Measurements from ENCODE around the gene OR10G4. TPM values are rescaled to one million over a fixed set of nuclear protein-coding genes. Genes with fewer than 3 reads are reported as not detected.

OR10G4 gene, protein sequence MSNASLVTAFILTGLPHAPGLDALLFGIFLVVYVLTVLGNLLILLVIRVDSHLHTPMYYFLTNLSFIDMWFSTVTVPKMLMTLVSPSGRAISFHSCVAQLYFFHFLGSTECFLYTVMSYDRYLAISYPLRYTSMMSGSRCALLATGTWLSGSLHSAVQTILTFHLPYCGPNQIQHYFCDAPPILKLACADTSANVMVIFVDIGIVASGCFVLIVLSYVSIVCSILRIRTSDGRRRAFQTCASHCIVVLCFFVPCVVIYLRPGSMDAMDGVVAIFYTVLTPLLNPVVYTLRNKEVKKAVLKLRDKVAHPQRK
- total RNA-seq (not detected), polyA plus RNA-seq (ENCODE audit: insufficient read depth, low read depth, low replicate concordance) (not detected)
- long read RNA-seq, donor 1: 0 reads
- long read RNA-seq, donor 2: 0 reads
- long read RNA-seq, donor 3: 0 reads
- long read RNA-seq, donor 4: 0 reads
- long read RNA-seq, donor 5: 0 reads
- long read RNA-seq, donor 6: 0 reads
- long read RNA-seq, donor 7: 0 reads
- long read RNA-seq, donor 8: 0 reads
- long read RNA-seq, donor 9: 0 reads
- long read RNA-seq, donor 10: 0 reads

GRCh38 chr11:124012697-124013096 lies at the start of gene OR10G4:
OR10G4 (plus strand) TSS chr11:124012997; CDS start chr11:124015575, 2,578 bp downstream.
- intact Hi-C loops (cut with DNase I): no loop called here
- H3K4me3 ChIP-seq (ENCODE audit: low read length in 3 of 3): no peak within 1 kb of the TSS
- H3K36me3 ChIP-seq (ENCODE audit: control insufficient read depth in 2 of 3, insufficient read depth in 3 of 3, low read length in 3 of 3): no peaks in the 10 kb centered on the region
- no peaks in the 10 kb centered on the region for H3K27me3 ChIP-seq (ENCODE audit: control insufficient read depth, insufficient read depth, low read length)
- no peaks in the 10 kb centered on the region for H3K9me3 ChIP-seq (ENCODE audit: control insufficient read depth in 2 of 3, insufficient read depth in 1 of 3, low read length in 3 of 3)
- H3K9ac ChIP-seq (ENCODE audit: low read length in 3 of 3): no peak within 1 kb of the TSS
- FAIRE-seq (no peak), DNase-seq (no peak)
- H3K4me1 ChIP-seq (ENCODE audit: control insufficient read depth in 2 of 3, insufficient read depth in 2 of 3, low read depth in 1 of 3, low read length in 3 of 3): no peaks in the 10 kb centered on the region
- H3K27ac ChIP-seq (ENCODE audit: low read depth in 2 of 2, low read length in 2 of 2): no peak within 1 kb of the TSS
- TF ChIP-seq CTCF (IDR thresholded peaks at IDR 0.05; ENCODE audit: borderline replicate concordance, extremely low read depth, insufficient read depth): no peak

GRCh38 chr11:123973816-123974215 lies 39.0 kb upstream of the OR10G4 start:
- H3K36me3 ChIP-seq (ENCODE audit: control insufficient read depth in 2 of 3, insufficient read depth in 3 of 3, low read length in 3 of 3): no peaks in the 10 kb centered on the region
- no peaks in the 10 kb centered on the region for H3K27me3 ChIP-seq (ENCODE audit: control insufficient read depth, insufficient read depth, low read length)
- no peak for TF ChIP-seq CTCF (IDR thresholded peaks at IDR 0.05; ENCODE audit: borderline replicate concordance, extremely low read depth, insufficient read depth)
- peak in 1 of 5 donors; percentile 7 for DNase-seq
- no peak overlapping the region for H3K4me3 ChIP-seq (ENCODE audit: low read length in 3 of 3)
- H3K4me1 ChIP-seq (ENCODE audit: control insufficient read depth in 2 of 3, insufficient read depth in 2 of 3, low read depth in 1 of 3, low read length in 3 of 3): no peaks in the 10 kb centered on the region
- intact Hi-C loops (cut with DNase I): no loop called here
- no peak overlapping the region for H3K9ac ChIP-seq (ENCODE audit: low read length in 3 of 3)
- H3K27ac ChIP-seq (ENCODE audit: low read depth in 2 of 2, low read length in 2 of 2): no peak overlapping the region
- H3K9me3 ChIP-seq (ENCODE audit: control insufficient read depth in 2 of 3, insufficient read depth in 1 of 3, low read length in 3 of 3): no peaks in the 10 kb centered on the region
- no peak for FAIRE-seq

GRCh38 chr11:123976770-123977560 lies 35.8 kb upstream of the OR10G4 start:
- DNase-seq: no peak
- intact Hi-C loops (cut with DNase I): no loop called here
- no peak for TF ChIP-seq CTCF (IDR thresholded peaks at IDR 0.05; ENCODE audit: borderline replicate concordance, extremely low read depth, insufficient read depth)

More at GRCh38 chr11:123976770-123977560, 35.8 kb upstream of the OR10G4 start:
- H3K9ac ChIP-seq (ENCODE audit: low read length in 3 of 3): no peak overlapping the region
- H3K4me3 ChIP-seq (ENCODE audit: low read length in 3 of 3): no peak overlapping the region
- H3K9me3 ChIP-seq (ENCODE audit: control insufficient read depth in 2 of 3, insufficient read depth in 1 of 3, low read length in 3 of 3): no peaks in the 10 kb centered on the region
- H3K27ac ChIP-seq (ENCODE audit: low read depth in 2 of 2, low read length in 2 of 2): no peak overlapping the region
- no peaks in the 10 kb centered on the region for H3K36me3 ChIP-seq (ENCODE audit: control insufficient read depth in 2 of 3, insufficient read depth in 3 of 3, low read length in 3 of 3)
- FAIRE-seq: no peak
- H3K27me3 ChIP-seq (ENCODE audit: control insufficient read depth, insufficient read depth, low read length): no peaks in the 10 kb centered on the region
- H3K4me1 ChIP-seq (ENCODE audit: control insufficient read depth in 2 of 3, insufficient read depth in 2 of 3, low read depth in 1 of 3, low read length in 3 of 3): no peaks in the 10 kb centered on the region
